IMR-90 (cell line): ENCODE measurements around the gene JAK1. TPM values are rescaled to one million over a fixed set of nuclear protein-coding genes. Genes with fewer than 3 reads are reported as not detected.

Experiments
- ATAC-seq: fragments of 200-7000 bp; cut with Tn5 transposase; 2 replicates; pipeline ENCODE4 v1.9.1; 2020; ENCODE audit warnings: low read depth, mild to moderate bottlenecking, moderate library complexity
- BruUV-seq: library from RNA; stranded (reverse); fragments of 400-500 nt; replicated peaks from 2 replicates; lab custom pipeline; 2021; lab: Mats Ljungman, UMichigan
- CTCF ChIA-PET: fragments of 300-600 bp; formaldehyde crosslinking; extraction: SDS; loops from one replicate; lab custom pipeline; 2021; ENCODE audit warnings: antibody characterized with exemption; lab: Yijun Ruan, JAX
- POLR2A ChIA-PET: fragments of 300-600 bp; sonication (Branson Sonifier 250); formaldehyde crosslinking; loops from one replicate; lab custom pipeline; 2022; ENCODE audit warnings: antibody characterized with exemption; ENCODE audit not compliant: unreplicated experiment; lab: Charles Lee
- DNase-seq: peaks from one replicate; pipeline ENCODE4 v3.0.0; 2013
- H2AFZ ChIP-seq: replicated peaks from 2 replicates; pipeline ENCODE3; 2013; ENCODE audit warnings: low read length, mild to moderate bottlenecking; ENCODE audit not compliant: poor library complexity
- H2AK5ac ChIP-seq: 2 replicates; pipeline ENCODE4 v1.6.1; 2013; ENCODE audit warnings: low read depth, low read length, inconsistent platforms
- H2AK9ac ChIP-seq: replicated peaks from 2 replicates; pipeline ENCODE3; 2013; ENCODE audit warnings: mild to moderate bottlenecking, low read depth, low read length, moderate library complexity; ENCODE audit not compliant: poor library complexity
- H2BK120ac ChIP-seq: 2 replicates; pipeline ENCODE4 v1.6.1; 2013; ENCODE audit warnings: low read depth, low read length, inconsistent platforms
- H2BK15ac ChIP-seq: 3 replicates; pipeline ENCODE4 v1.6.1; 2013; ENCODE audit warnings: low read depth, low read length, inconsistent platforms
- H2BK20ac ChIP-seq: 2 replicates; pipeline ENCODE4 v1.6.1; 2013; ENCODE audit warnings: low read depth, mild to moderate bottlenecking, inconsistent platforms, low read length, moderate library complexity
- H2BK5ac ChIP-seq: 2 replicates; pipeline ENCODE4 v1.6.1; 2013; ENCODE audit warnings: mild to moderate bottlenecking, low read depth, low read length, inconsistent platforms; ENCODE audit not compliant: poor library complexity, severe bottlenecking
- H3K14ac ChIP-seq: replicated peaks from 2 replicates; pipeline ENCODE4 v1.6.1; 2013; ENCODE audit warnings: low read depth, low read length, inconsistent platforms
- H3K18ac ChIP-seq: 2 replicates; pipeline ENCODE4 v1.6.1; 2013; ENCODE audit warnings: low read depth, low read length, control low read depth
- H3K23ac ChIP-seq: 2 replicates; pipeline ENCODE4 v1.6.1; 2013; ENCODE audit warnings: low read depth, low read length, inconsistent platforms
- H3K27ac ChIP-seq: 2 replicates; pipeline ENCODE4 v1.5.1; 2013; ENCODE audit warnings: mild to moderate bottlenecking, control low read depth, low read length; ENCODE audit not compliant: insufficient read depth
- H3K27me3 ChIP-seq: 2 replicates; pipeline ENCODE4 v1.6.1; 2013; ENCODE audit warnings: low read length; ENCODE audit not compliant: control insufficient read depth, insufficient read depth
- H3K36me3 ChIP-seq: 2 replicates; pipeline ENCODE4 v1.6.1; 2013; ENCODE audit warnings: low read length, mixed read lengths; ENCODE audit not compliant: control insufficient read depth, insufficient read depth
- H3K4ac ChIP-seq: 2 replicates; pipeline ENCODE4 v1.6.1; 2013; ENCODE audit warnings: low read depth, low read length, inconsistent platforms
- H3K4me1 ChIP-seq: 2 replicates; pipeline ENCODE4 v1.6.1; 2013; ENCODE audit warnings: low read length, mixed read lengths; ENCODE audit not compliant: control insufficient read depth, insufficient read depth
- H3K4me2 ChIP-seq: 2 replicates; pipeline ENCODE4 v1.6.1; 2013; ENCODE audit warnings: low read depth, mild to moderate bottlenecking, control low read depth, low read length, moderate library complexity
- H3K4me3 ChIP-seq: 2 replicates; pipeline ENCODE4 v1.5.1; 2013; ENCODE audit warnings: low read depth, mild to moderate bottlenecking, control low read depth, low read length, moderate library complexity; ENCODE audit not compliant: insufficient read depth
- H3K56ac ChIP-seq: 2 replicates; pipeline ENCODE4 v1.6.1; 2013; ENCODE audit warnings: low read length, inconsistent platforms; ENCODE audit not compliant: insufficient read depth; ENCODE audit errors: extremely low read depth
- H3K79me1 ChIP-seq, 2 experiments: 2 replicates each; pipeline ENCODE4 v1.6.1; 2013; ENCODE audit warnings: low read length in 2 of 2, inconsistent platforms in 1 of 2, low read depth in 1 of 2
- H3K9ac ChIP-seq: 2 replicates; pipeline ENCODE4 v1.6.1; 2013; ENCODE audit warnings: low read depth, low read length, control low read depth
- H3K9me1 ChIP-seq: 2 replicates; pipeline ENCODE4 v1.6.1; 2013; ENCODE audit warnings: low read length, inconsistent platforms; ENCODE audit not compliant: insufficient read depth
- H3K9me3 ChIP-seq: 2 replicates; pipeline ENCODE4 v1.6.1; 2013; ENCODE audit warnings: low read length; ENCODE audit not compliant: control insufficient read depth, insufficient read depth
- H4K20me1 ChIP-seq: 2 replicates; pipeline ENCODE4 v1.6.1; 2013; ENCODE audit warnings: low read length, inconsistent platforms; ENCODE audit not compliant: insufficient read depth
- H4K5ac ChIP-seq: 2 replicates; pipeline ENCODE4 v1.6.1; 2013; ENCODE audit warnings: mild to moderate bottlenecking, low read depth, low read length, control low read depth
- H4K8ac ChIP-seq, 2 experiments: 2 replicates each; pipeline ENCODE4 v1.6.1; 2013; ENCODE audit warnings: low read depth in 2 of 2, low read length in 2 of 2, control low read depth in 1 of 2, inconsistent platforms in 1 of 2
- H4K91ac ChIP-seq: 2 replicates; pipeline ENCODE4 v1.6.1; 2013; ENCODE audit warnings: low read depth, low read length, inconsistent platforms; ENCODE audit not compliant: insufficient read depth
- BHLHE40 ChIP-seq: fragments of 150-350 bp; IDR thresholded peaks from 2 replicates; pipeline ENCODE4 v1.6.1; 2016; ENCODE audit warnings: mild to moderate bottlenecking, low read depth, low read length
- CEBPB ChIP-seq: IDR thresholded peaks from 2 replicates; pipeline ENCODE4 v1.6.1; 2012; ENCODE audit warnings: low read depth, low read length, improper control_type of control experiment
- CHD1 ChIP-seq: IDR thresholded peaks from 2 replicates; pipeline ENCODE4 v1.6.1; 2012; ENCODE audit warnings: low read depth, low read length, improper control_type of control experiment
- MAFK ChIP-seq: IDR thresholded peaks from 2 replicates; pipeline ENCODE4 v1.6.1; 2012; ENCODE audit warnings: low read depth, low read length, improper control_type of control experiment
- MAZ ChIP-seq: IDR thresholded peaks from 2 replicates; pipeline ENCODE4 v1.6.1; 2012; ENCODE audit warnings: low read depth, mild to moderate bottlenecking, low read length, improper control_type of control experiment, moderate library complexity, borderline replicate concordance
- MXI1 ChIP-seq: IDR thresholded peaks from 2 replicates; pipeline ENCODE4 v1.6.1; 2012; ENCODE audit warnings: low read depth, mild to moderate bottlenecking, low read length, moderate library complexity, borderline replicate concordance
- NFE2L2 ChIP-seq: fragments of 150-350 bp; IDR thresholded peaks from 2 replicates; pipeline ENCODE4 v1.6.1; 2016; ENCODE audit warnings: low read depth, mild to moderate bottlenecking, low read length
- POLR2A ChIP-seq: IDR thresholded peaks from 2 replicates; pipeline ENCODE4 v1.6.1; 2012; ENCODE audit warnings: mild to moderate bottlenecking, low read depth, low read length
- RAD21 ChIP-seq: IDR thresholded peaks from 2 replicates; pipeline ENCODE4 v1.6.1; 2012; ENCODE audit warnings: low read length, improper control_type of control experiment
- RCOR1 ChIP-seq: IDR thresholded peaks from 2 replicates; pipeline ENCODE4 v1.6.1; 2012; ENCODE audit warnings: mild to moderate bottlenecking, low read length, improper control_type of control experiment; ENCODE audit not compliant: insufficient replicate concordance
- RFX5 ChIP-seq: IDR thresholded peaks from 2 replicates; pipeline ENCODE4 v1.8.0; 2012; ENCODE audit warnings: low read depth, mild to moderate bottlenecking, low read length, moderate library complexity
- SMC3 ChIP-seq: fragments of 150-350 bp; IDR thresholded peaks from 2 replicates; pipeline ENCODE4 v1.6.1; 2016; ENCODE audit warnings: low read depth, mild to moderate bottlenecking, antibody characterized with exemption, low read length, moderate library complexity
- WGBS, 2 experiments: methylation state at CpG; one replicate each; pipeline versions ENCODE4 v1.1.5 to v1.1.7; 2013; ENCODE audit warnings: missing lambda C conversion rate in 2 of 2; ENCODE audit not compliant: insufficient read length in 1 of 2; ENCODE audit errors: extremely low coverage in 2 of 2; 5-methylcytosine and 5-hydroxymethylcytosine counted together
- dilution Hi-C: fragments of 300-500 bp; cut with HindIII; formaldehyde crosslinking; loops from one replicate; pipeline ENCODE4 v1.14.3; 2018; ENCODE audit warnings: low sequenced_read_pairs; ENCODE audit not compliant: unreplicated experiment
- in situ Hi-C: fragments of 300-500 bp; cut with MboI; formaldehyde crosslinking; loops from 3 replicates; pipeline ENCODE4 v1.14.3; 2019; ENCODE audit warnings: low sequenced_read_pairs, inconsistent platforms, mixed read lengths
- intact Hi-C: fragments of 100-400 bp; cut with micrococcal nuclease; formaldehyde crosslinking; loops from 2 replicates; pipeline ENCODE4 v1.10.0; 2022
- polyA plus RNA-seq, 3 experiments: library from polyadenylated mRNA; depleted of rRNA; stranded (reverse); fragments of >200 nt; gene quantifications; 2 replicates each; pipeline ENCODE4 v1.2.3, GENCODE V29; 2012; ENCODE audit warnings: low replicate concordance in 1 of 3
- total RNA-seq: library from RNA; depleted of rRNA; stranded (reverse); fragments of >200 nt; gene quantifications from 2 replicates; pipeline ENCODE4 v1.2.3, GENCODE V29; 2012
- TF ChIP-seq, protein P1 (sequence below): fragments of 150-350 bp; IDR thresholded peaks from 2 replicates; pipeline ENCODE4 v1.6.1; 2017; ENCODE audit warnings: mild to moderate bottlenecking, antibody characterized with exemption, low read length, low read depth
- TF ChIP-seq, protein P2 (sequence below): conservative IDR thresholded peaks from 2 replicates; pipeline ENCODE4 v1.5.1; 2012; ENCODE audit warnings: mild to moderate bottlenecking, low read depth, low read length, improper control_type of control experiment
- TF ChIP-seq, protein P3 (sequence below): fragments of 150-350 bp; IDR thresholded peaks from 2 replicates; pipeline ENCODE4 v1.6.1; 2016; ENCODE audit warnings: low read depth, mild to moderate bottlenecking, low read length, moderate library complexity, borderline replicate concordance

Gene JAK1
- total and polyA plus RNA-seq, 2 of the 4 experiments (the other 2 are of a cell fraction) = 76.9 to 103 TPM

DNA sequence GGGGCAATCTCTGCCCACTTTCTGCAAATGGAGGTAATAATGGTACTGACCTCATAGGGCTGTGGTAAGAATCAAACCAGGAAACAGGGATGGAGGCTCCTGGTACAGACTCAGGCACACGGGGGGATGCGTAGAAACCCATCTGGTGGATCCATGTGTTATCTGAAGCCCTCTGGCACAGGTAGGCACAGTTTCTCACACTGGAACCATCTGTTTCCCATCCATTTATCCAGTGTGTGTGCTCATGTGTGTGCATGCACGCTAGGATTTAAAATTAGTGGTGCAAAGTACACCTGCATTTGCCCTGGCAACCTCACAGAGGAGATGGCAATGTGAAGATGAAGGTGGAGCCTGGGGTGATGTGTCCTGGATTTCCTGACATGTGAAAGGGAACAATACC lies 118.2 kb downstream of the JAK1 start:
- Histone ChIP-seq H3K4ac (no peak overlapping the region), H2BK15ac (no peak overlapping the region), H3K4me1 (no peaks in the 10 kb centered on the region), H3K4me3 (no peak overlapping the region), H3K56ac (no peak overlapping the region), H3K36me3 (peaks cover 74% of the 10 kb centered on the region), H3K14ac (no peak overlapping the region), H2AK5ac (no peak overlapping the region), H4K8ac (no peak overlapping the region), H2BK20ac (no peak overlapping the region), H3K79me1 (peaks cover 0 to 3% of the 10 kb centered on the region in 2 experiments; a peak in 1 of 4 replicates), H2AK9ac (peak overlapping the region; percentile 15), H3K4me2 (no peak overlapping the region), H2BK120ac (no peak overlapping the region), H3K18ac (no peak overlapping the region), H3K9me1 (peaks cover 12% of the 10 kb centered on the region), H2AFZ (no peak overlapping the region), H3K23ac (no peak overlapping the region), H4K91ac (no peak overlapping the region), H3K9me3 (no peaks in the 10 kb centered on the region), H4K5ac (no peak overlapping the region), H3K27ac (no peak overlapping the region), H3K27me3 (no peaks in the 10 kb centered on the region), H2BK5ac (no peak overlapping the region), H3K9ac (no peak overlapping the region), H4K20me1 (no peaks in the 10 kb centered on the region)
- intact Hi-C loops (no loop called here), dilution Hi-C loops (no loop called here), in situ Hi-C loops (no loop called here)
- TF ChIP-seq SMC3 (no peak), RFX5 (no peak), MXI1 (no peak), MAZ (no peak), RAD21 (no peak), CEBPB (no peak), RCOR1 (no peak), POLR2A (no peak), MAFK (no peak), BHLHE40 (no peak), NFE2L2 (no peak), CHD1 (no peak)
- TF ChIP-seq, protein P1, sequence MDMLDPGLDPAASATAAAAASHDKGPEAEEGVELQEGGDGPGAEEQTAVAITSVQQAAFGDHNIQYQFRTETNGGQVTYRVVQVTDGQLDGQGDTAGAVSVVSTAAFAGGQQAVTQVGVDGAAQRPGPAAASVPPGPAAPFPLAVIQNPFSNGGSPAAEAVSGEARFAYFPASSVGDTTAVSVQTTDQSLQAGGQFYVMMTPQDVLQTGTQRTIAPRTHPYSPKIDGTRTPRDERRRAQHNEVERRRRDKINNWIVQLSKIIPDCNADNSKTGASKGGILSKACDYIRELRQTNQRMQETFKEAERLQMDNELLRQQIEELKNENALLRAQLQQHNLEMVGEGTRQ = no peak
- TF ChIP-seq, protein P2, sequence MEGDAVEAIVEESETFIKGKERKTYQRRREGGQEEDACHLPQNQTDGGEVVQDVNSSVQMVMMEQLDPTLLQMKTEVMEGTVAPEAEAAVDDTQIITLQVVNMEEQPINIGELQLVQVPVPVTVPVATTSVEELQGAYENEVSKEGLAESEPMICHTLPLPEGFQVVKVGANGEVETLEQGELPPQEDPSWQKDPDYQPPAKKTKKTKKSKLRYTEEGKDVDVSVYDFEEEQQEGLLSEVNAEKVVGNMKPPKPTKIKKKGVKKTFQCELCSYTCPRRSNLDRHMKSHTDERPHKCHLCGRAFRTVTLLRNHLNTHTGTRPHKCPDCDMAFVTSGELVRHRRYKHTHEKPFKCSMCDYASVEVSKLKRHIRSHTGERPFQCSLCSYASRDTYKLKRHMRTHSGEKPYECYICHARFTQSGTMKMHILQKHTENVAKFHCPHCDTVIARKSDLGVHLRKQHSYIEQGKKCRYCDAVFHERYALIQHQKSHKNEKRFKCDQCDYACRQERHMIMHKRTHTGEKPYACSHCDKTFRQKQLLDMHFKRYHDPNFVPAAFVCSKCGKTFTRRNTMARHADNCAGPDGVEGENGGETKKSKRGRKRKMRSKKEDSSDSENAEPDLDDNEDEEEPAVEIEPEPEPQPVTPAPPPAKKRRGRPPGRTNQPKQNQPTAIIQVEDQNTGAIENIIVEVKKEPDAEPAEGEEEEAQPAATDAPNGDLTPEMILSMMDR = no peak
- TF ChIP-seq, protein P3, sequence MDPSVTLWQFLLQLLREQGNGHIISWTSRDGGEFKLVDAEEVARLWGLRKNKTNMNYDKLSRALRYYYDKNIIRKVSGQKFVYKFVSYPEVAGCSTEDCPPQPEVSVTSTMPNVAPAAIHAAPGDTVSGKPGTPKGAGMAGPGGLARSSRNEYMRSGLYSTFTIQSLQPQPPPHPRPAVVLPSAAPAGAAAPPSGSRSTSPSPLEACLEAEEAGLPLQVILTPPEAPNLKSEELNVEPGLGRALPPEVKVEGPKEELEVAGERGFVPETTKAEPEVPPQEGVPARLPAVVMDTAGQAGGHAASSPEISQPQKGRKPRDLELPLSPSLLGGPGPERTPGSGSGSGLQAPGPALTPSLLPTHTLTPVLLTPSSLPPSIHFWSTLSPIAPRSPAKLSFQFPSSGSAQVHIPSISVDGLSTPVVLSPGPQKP = no peak
- WGBS, 2 experiments = no CpG with 5 or more reads among the region's 3 CpGs
- CTCF ChIA-PET = interaction anchor here (0.5 kb wide), 1 partner anchor 200 kb away, joined by 3 read pairs; no protein-coding TSS in a partner anchor
- POLR2A ChIA-PET = no interaction called here
- no TSS peak for BruUV-seq
- DNase-seq (no peak), ATAC-seq (no peak)
